ENCODE data around the gene PLEKHM1.

Gene PLEKHM1

DNA sequence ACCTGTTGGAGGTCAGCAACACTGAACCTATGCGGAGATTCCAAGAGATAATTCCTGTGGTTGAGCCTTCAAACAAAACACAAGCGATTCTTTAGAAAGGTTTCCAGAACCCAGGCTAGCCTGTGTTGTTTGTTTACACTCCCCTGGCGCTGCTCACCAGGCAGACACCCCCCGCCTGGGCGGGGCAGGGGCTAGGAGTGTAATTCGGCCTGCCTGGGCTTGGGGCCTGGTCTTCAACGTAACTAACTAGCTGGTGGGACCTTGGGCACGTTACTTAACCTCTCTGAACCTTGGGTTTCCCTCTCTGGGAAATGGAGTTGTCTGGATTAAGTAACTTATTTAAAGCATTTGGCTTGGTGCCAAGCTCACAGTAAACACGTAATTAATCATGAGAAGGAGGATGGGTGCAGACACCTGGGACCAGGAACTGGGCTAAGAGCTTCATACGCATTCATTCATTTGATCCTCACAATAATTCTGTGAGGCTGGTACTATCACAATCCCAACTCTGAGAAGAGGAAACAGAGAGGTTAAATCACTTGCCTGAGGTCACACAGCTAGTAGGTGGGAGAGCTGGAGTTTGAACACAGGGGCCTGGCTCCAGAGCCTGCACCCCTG lies 50.3 kb downstream of the PLEKHM1 start:
- DNase-seq: no peak

DNA sequence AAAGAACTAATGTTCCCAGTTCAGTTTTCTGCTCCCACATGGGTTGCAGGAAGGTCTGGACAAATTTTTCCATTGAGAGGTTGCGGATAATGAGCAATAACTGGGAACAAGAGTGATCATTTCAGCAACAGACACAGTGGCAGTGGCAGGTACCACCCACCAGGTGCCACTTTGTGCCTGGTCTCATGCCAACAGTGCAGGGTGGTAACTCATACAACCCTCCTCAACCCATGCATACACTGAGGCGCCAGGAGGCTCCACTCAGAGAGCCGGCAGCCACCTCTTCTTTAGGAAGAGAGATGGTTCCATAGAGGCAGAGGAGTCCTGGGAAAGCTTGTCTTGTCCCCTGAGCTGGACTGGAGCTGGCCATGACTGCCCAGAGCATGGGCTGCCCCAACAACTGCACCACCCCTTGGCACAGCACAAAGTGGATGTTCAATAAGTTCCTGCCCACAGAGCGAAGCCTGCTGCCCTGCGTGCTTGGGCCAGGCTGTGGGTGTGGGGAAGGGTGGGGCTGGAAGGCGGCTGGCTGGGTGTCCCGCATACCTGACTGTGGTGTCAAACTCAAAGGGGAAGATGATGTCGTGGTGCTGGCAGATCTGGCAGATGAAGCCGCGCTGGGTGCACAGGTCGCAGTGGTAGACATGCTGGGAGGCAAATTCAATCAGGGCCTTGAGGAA lies 51.5 kb downstream of the PLEKHM1 start:
- no peak for DNase-seq

DNA sequence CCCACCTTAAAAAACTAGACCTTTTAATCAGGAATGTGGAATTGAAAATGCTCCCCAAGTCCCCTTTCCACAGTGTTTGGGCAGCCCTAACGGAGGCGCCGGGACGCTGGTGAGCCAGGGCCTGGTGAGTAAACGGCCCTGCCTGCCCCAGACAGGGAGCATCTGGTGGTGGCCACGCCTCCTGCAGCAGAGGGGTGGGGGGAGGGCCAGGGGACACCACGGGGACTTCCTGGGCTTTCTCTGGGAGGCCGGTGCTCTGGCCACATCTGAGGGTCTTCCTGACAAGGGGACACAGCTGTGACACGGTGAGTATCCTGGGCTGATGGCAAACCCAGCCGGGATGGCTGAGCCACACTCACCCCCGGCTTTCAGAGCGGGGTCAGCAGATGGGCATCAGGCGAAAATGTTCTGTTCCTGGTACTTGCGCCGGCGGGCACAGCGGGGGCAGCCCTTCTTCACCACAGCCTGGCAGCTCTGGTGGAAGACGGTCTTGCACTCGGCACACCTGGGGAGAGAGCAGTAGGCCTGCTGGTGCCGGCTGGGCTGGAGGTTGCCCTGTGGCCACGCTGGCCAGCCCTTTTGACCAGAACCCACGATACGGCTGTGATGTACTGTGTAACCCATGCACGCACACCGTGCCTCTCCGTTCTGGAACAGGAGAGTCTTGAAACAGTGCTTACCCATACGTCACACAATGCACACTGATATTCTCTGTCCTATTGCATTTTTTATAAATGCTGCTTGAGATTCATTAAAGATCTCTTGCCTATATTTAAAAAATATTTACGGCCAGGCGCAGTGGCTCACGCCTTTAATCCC lies 52.8 kb downstream of the PLEKHM1 start:
- no peak for DNase-seq

DNA sequence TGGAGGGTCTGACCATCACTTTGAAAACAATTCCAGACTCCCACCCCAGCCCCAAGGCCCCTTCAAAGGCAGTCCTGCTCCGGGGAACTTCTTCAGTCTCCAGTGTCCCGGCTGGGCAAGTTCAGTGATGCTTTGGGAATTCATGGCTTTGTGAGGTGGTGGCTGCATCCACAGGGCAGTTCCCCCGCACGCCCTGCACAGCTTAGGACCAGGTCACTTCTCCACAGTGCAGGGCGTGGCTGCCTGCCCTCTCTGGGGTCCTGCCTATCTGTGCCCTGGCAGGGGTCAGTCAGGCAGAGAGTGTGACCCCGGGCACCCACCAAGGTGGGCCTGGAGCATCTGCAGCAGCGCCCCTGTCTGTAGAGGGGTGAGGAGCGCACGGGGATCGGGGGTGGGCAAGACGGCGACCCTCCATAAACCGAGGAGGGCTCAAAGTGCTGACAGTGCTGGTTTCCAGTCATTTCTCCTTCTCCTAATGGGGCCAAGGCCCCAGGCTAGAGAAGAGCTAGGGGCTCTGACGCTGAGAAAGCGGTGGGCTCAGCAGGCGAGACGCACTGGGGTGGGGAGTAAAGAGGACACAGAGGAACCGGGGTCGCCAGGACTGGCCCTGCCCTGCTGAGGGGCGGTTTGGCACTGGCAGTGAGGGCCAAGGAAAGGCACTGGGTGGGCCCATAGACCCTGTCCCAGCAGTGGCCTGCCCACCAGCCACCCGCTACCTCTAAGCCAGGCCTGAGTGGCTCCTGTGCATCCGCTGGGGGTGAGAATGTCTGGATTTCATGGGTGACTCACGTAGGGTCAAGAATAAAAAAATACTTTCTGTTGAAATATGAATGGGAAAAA lies 53.7 kb downstream of the PLEKHM1 start:
- DNase-seq: no peak

DNA sequence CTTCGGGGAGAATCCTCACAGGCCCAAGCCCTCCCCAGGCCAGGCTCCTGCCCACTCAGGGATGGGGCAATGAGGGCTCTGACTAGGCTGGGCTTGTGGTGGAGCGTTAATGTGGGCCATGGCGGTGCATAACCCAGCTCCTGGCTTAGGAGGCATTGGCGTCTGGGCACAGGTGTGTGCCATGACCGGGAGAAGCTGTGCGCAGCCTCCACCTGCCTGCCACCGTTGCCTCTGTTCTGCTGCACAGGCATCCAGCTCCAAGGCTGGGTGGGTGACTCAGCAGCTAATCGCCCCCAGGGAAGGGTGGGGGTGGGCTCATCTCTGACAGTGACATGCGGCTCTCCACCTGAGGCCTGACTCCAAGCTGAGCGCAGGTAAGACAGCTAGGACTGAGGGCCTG lies 54.4 kb downstream of the PLEKHM1 start:
- DNase-seq: no peak

DNA sequence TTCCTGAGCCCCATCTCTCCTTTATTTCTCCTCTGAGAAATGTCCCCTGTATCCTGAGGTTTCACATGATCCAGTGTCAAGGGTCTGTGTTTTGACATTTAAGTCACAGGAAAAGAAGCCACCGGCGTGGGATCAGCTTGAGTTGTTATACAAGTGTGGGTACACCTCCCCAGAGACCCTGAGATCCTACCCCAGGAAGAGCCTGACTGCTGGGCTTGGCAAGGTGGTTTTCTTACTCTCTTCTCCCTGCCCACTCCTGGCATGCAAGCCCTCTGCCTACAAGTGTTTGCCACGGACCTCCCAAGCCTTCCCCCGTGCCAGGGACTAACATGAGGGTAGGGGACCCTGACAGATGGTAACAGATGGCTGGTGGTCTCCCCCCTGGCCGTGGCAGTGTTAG lies 55.0 kb downstream of the PLEKHM1 start:
- DNase-seq: no peak

DNA sequence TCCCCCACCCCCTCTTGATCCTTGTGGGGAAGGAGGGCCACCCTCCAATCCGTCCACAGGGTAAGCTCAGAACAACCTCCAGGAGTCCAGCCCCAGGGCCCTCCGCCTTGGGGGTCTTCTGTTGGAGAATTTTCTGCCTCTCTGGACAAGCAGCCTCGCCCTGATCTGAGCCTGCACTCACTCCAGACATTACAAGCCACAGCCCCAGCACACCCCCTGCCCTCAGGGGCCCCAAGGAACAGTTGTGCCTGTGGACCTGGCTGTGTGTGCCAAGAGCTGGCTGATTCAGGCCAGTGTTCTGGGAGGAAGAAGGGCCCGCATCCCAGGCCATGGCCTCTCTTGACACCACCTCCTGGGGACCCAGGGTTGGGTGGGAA lies 57.4 kb downstream of the PLEKHM1 start:
- no peak for DNase-seq

DNA sequence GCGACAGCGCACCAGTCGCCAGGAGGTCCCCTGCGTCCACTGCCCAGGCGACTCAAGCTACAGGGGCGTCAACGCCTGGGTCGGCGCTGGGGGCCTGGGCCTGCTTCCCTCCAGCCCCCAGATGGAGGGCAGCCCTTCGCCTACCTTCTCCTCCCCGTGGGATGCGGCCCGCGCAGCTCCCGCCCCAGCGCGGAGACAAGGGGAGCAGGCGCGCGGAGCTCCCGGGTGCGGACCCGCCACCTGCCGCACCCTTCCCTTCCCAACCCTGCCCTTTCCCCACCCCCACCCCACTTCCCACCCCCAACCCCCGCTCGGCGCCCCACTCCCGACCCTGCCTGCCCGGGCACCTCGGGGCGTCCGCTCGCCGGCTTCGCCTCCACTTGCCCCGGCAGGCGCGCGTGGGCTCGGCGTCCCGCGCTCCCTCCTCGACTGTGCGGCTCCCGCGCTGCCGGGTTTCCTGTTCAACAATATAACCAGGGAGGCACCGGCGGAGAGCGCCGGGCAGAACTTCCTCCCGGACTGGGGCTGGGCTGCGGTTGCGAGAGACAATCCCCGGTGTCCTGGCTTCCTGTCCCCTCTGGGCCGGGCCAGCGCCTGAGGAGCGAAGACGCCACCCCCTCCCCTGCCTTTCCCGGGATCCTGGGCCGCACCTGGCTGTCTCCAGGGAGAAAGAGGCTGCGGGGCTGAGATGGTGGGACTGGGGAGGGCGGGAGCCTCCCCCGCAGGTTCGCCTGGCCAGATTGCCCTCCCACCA lies 57.9 kb downstream of the PLEKHM1 start, which contains the start of gene ARHGAP27:
TSS of gene ARHGAP27 (minus strand) at position 466 of the 754 bp plus-strand sequence. CDS start 2,591 bp downstream, outside the sequence.
- DNase-seq: peak; percentile 49

DNA sequence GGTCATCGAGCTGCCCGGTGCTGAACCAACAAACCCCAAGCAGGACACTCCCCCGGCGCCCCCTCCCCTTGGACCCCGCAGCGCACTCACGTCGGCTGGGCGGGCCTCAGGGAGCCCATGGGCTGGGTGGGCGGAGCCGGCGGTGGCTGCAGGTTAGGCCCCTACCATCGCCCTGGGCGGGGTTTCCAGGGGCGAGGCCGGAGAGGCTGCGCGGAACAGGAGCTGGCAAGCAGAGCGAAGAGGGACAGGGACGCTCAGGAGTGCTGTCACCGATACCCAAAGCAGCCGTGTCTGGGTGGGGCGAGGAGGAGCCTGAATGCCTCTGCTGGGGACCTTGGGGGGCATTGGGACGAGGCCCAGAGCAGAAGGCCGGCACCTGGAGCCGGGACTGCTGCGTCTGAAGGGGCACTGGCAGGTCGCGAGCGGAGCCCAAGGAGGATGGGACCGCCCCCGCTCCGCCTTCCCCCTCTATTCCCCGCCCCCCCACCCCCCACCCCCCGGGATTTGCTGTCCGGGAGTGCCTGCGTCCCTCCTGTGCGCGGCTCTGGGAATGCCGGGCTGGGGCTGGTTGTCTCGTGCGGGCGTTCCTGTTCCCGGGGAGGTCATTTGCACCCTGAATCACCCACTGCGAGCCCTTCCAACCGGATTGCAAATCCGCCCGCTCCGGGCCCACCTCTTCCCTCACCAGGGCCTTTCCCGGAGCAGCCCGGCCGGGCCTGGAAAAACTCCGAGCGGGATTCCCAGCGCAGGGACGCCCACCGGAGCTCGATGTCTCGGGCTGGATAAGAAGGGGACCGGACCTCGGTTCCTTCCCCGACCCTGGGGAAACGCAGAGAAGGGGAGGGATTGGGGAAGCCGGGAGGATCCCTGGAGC lies 58.8 kb downstream of the PLEKHM1 start:
- DNase-seq: peak; percentile 66

DNA sequence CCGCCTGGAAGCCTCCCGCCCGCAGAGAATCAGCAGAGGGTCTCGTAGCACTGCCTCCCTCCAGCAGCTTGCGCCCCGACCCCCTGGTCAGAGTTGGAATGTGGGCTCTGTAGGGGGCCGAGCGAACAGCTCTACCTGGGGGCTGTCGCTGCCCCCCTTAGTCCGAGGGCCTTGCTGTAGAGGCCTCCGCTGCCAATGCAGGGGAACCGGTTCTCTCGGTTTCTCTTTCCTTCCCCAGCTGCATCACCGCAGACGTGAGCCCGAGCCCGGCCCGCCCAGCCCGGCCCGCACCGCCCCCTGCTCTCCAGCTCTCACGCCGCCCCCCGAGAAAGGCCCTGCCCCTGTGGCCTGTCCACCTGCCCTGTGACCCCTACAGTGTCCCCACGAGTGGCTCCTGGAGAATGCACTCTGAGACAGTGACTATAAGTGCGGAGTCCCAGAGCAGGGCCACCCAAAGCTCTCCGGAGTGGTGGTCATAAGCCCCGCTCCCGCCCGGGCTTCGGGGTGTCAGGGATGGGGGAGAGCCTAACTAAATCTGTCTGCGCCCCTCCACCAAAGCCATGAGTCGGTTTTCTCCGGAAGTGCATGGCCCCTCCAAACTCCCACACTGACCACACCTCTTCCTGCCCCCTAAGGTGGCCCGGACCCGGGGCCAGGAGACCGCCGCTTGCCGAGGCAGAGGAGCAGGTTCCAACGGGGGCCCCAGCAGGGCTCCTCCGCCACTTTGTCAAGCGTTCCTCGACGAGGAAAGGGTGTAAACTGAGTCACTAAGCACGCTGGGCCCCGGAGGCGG lies 59.6 kb downstream of the PLEKHM1 start:
- no peak for DNase-seq

DNA sequence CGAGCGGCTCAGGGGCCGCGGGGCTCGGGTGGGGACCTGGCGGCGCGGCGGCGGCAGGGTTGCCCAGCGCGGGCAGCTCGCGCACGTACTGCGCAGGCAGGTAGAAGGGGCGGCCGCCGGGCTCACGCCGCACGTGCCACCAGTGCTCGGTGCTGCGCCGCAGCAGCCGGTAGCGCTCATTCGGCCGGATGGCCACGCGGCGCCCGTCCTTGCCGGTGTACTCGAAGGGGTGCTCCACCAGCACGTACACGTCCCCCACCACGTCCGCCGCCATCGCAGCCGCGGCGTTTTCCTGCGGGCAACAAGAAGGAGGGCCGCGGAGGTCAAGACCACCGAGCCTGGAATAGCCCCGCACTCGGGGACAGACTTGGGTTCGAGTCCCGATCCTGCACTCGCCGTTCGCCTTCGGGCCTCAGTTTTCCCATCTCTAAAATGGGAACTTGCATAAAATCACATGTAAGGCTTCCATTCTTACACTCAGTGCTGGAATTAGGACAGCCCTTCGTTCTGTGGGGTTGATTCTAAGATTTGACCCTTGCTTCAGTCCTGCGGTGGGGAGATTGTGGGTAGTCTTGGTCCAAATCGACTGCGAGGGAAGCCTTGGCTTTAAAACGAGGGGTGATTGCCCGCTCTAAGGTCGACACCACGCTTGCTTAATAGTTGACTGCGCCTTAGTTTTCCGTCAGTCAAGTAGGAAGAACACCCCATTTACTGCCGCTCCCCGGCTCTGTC lies 60.3 kb downstream of the PLEKHM1 start:
- DNase-seq: no peak

DNA sequence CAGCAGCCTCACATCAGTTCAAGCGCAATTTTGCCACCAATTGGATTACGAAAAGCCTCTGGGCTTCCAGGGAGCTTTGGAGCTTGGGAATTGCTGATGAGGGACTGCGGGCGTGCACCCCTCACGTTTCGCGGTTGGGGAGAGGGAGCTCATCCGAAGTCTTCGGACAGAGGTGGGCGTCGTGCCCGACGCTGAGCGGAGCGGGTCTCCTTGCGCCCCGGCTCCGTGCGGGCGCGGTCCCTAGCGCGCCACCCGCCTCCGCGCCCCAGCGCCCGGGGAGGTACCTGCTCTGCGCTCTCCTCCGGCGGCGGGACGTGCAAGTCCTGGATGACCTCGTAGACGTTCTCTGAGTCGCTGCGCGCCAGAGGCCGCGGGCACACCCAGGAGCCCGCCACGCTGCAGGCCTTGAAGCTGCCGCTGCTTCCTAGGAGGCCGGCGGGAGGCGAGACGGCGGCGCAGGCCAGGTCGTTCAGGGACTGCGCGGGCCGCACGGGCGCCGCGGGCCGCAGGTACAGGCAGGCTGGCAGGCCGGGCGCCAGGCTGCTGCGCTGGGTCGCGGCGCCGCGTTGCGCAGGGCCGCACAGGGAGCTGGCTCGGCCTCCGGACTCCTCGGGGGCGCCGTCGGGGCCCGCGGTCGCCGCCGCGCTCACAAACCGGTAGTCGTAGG lies 61.0 kb downstream of the PLEKHM1 start:
- no peak for DNase-seq

DNA sequence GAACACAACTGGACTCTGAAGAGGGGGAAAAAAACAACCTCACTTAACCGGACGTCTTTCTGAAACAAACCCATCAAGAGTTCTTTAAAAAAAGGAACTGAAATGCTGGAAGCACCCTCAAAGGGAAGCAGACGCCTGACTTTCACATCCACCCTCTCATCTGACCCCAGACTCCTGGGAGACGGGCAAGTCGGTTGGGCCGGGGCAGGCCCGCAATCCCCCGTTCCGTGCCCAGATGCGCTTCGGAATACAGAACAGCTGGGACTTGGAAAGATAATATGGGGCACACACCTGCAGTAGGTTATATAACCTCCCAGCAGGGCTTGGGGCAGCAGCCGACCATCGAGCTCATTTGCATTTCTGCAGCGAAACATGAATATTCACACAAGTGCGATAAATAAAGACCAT lies 61.6 kb downstream of the PLEKHM1 start:
- no peak for DNase-seq

DNA sequence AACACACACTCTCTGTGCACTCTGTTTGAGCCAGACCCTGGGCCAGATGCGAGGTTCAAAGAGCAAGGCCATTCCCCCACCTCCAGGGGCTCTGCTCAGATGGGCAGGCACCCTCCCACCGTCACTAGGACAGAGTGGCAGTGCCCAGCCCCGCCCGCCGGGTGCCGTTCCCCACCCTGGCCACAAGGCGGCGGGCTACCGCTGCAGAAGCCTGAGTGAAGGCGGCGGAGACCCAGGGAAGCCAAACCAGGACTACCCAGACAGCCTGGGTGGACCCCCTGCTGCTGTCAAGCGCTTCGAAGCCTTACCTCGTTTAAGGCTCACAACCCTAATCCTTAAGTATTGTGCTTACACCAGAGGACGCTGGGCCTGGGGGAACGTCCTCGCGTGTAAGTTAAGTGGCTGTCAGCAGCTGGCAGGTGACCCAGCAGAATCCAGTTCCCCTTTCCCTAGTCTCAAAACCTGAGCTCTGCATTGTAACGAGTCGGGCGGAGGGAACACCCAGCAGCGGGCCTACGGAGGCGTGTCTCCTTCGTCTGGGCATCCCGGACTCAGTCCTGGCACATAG lies 62.4 kb downstream of the PLEKHM1 start:
- peak; percentile 77 for DNase-seq

DNA sequence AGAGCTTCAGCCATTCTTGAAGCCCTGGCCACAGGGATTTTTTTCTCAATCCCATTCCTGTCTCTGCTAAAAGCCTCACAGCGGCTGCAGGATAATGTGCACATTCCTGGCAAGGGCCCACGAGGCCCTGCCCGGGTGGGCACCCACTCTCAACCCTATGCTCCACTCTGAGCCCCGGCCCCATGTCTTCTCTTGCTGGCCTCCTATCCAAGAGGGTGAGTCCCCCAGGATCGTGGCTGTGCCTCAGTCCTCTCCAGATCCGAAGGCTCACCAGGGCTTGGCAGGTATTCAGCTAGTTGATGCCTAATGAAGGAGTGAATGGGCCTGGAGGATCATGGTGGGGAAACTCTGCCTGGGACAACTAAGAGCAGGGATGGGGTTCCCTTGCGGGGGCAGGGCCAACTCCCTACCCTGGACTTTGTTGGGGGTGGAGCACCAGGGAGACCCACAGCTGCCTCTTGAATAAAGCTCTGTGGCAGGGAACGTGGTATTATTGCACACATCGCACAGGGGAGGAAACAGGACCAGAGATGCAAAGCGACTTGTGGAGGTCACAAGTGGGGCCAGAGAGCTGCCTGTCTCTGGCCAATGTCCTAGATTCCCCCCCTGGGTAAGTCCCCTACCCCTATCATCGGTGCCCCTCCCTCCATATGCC lies 63.2 kb downstream of the PLEKHM1 start:
- no peak for DNase-seq

DNA sequence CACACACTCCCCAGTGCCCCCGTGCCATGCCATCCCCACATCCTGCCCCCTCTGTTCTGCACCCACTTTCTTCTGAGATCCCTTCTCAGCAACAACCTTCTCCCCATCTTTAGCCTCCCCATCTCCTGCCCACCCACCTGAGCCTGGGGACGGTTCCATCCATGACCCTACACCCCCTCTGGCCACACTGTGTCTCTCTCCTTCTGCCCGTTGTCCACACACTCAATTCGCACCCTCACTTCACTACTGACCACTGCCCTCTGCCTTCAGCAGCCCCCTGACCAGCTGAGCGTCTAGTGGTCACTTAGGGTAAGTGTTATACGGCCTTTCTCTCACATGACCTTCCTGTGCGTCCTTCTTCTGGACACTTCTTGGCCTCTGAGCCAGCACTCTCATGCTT lies 64.0 kb downstream of the PLEKHM1 start:
- no peak for DNase-seq

DNA sequence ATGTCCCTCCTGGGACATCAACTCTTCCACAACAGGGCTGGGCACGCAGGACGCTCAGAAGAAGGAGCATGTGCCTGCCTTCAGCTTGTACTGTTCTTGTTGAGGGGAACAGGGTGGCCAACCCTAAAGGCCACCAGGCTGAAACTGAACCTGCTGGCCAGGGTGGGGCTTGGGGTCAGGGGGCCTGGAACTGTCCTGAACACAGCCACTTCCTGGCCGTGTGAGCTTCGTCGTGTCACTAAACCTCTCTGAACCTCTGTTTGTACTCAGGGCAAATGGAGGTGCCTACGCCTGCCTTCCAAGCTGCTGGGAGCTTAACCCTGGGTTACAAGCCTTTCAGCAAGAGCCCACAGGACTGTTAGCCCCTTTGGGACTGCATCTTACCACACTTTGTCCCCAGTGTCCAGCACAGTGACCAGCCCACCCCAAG lies 64.5 kb downstream of the PLEKHM1 start:
- DNase-seq: no peak
